Activated CD4-positive, alpha-beta T cell treated with anti-CD3 and anti-CD28 coated beads, Interleukin-2, Interleukin-6, amounts not matched to agents 100 ng/mL and 50 ng/mL, durations not matched to agents 16 hours and 8 hours (primary cell): Measurements from ENCODE around the gene ANO10.
"Not testable (repeated sequence)": the region's sequence is repeated elsewhere in the genome, so short reads cannot be mapped to it uniquely, and the experiment has no call there.

Experiments used
- DNase-seq: peaks from one replicate; pipeline ENCODE4 v3.0.0-alpha.2; 2020

The ANO10 gene

DNA sequence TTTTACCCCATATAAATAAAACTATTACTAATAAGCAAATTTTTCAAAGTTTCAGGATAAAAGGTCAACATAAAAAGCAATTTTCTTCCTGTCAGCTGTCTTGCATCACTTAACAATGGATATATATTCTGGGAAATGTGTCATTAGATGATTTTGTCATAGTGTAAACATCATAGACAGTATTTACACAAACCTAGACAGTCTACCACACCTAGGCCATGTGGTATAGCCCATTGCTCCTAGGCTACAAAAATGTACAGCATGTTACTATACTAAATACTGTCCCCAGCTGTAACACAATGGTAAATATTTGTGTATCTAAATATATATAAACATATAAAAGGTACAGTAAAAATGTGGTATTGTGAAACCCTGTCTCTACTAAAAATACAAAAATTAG, 156.7 kb downstream of the ANO10 start:
- DNase-seq = no peak

DNA sequence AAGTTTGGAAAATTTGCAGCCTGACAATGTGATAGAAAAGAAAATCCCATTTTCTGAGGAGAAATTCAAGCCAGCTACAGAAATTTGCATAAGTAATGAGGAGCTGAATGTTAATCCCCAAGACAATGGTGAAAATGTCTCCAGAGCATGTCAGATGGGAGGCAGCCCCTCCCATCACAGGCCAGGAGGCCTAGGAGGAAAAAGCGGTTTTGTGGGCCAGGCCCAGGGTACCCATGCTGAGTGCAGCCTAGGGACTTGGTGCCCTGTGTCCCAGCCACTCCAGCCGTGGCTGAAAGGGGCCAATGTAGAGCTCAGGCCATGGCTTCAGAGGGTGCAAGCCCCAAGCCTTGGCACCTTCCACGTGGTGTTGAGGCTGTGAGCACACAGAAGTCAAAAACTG, 159.2 kb downstream of the ANO10 start:
- not testable (repeated sequence) for DNase-seq

DNA sequence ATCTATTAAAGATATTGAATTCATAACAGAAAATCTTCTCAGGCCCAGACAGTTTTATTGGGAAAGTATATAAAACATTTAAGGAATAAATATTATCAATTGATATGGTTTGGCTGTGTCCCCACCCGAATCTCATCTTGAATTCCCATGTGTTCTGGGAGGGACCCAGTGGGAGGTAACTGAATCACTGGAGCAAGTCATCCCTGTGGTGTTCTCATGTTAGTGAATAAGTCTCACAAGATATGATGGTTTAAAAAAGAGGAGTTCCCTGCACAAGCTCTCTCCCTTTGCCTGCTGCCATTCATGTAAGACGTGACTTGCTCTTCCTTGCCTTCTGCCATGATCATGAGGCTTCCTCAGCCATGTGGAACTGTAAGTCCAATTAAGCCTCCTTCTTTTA, 160.5 kb downstream of the ANO10 start:
- no peak for DNase-seq

DNA sequence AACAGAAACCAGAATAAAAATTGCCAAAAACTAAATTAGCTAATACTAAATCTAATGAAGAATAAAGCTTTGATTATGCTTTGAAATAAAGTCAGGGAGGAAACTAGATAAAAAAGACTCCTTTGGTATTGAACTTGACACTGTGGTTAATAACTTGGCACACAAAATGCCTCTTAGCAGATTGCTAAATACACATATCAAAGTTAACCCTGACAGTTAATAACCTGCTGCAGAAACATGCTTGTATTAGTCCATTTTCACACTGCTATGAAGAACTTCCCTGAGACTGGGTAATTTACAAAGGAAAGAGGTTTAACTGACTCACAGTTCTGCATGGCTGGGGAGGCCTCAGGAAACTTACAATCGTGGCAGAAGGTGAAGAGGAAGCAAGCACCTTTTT, 164.8 kb downstream of the ANO10 start:
- not testable (repeated sequence) for DNase-seq

DNA sequence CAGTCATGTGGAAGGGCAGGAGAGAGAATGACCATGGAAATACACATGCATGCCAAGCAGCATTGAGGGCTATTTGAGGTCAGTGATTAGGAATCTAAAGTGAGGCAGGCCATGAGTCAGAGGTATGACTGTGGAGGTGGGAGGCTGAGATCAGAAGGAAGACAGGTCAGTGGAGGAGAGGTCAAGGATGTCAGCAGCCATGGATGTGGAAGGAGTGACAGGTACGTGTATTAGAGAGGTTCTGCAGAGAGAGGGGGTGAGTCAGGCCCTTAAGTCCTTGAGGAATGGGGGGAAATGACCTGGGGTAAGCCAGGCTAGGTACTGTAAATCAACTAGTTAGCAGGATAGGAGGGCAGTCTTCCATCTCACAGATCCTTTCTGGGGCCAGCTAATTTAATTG, 166.6 kb downstream of the ANO10 start:
- DNase-seq = no peak

DNA sequence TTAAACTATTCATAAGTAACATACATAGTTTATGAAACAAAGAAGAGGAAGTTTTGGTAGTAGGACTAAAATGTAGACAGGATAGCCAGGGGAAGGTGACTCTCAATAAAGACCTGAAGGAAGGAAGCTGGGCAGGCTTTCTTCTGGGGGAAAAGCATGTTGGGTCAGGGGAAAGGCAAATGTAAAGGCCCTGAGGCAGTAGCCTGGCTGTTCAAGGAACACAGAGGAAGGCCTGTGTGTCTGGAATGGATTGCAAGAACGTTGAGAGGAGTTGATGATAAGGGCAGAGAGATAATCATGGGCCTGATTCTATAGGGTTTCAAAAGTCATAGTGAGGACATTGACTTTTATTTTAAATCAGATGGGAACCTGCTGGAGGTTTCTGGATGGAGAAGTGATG, 167.8 kb downstream of the ANO10 start:
- DNase-seq = no peak

DNA sequence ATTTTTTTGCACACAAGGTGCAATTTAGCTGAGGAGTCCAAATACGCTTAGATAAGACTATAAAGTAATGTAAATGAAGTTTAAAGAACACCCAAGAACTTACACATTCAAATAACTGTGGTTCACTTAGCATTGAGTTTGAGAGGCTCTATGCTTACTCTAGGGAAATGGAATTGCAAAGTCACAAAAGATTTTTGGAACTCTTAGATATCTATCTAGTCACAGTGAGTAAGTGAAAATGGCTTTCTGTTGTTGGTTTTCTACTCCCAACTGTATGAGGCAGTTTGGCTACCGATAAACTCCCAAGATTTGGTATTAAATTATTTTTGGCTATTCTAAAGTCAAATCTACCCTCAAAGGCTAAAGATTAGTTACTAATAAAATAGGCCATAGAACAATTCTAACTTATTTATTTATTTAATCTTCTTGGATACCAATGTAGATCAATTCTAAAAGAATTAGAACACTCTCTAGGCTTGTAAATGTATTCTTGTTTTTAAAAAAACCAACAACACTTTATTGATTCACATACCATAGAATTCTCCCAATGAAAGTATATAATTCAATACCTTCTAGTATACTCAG, 170.0 kb downstream of the ANO10 start:
- no peak for DNase-seq

DNA sequence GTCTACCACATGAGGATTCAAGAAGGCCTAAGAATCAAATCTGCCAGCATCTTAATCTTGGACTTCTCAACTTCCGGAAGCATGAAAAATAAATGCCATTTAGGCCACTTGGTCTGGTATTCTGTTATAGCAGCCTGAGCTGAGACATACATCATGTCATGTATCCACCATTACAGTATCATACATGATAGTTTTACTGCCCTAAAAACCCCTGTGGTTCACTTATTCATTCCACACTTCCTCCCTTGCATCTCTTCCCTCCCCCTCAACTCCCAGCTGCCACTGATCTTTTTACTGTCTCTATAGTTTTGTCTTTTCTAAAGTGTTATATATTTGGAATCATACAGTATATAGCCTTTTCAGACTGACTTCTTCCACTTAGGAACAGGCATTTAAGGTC, 173.7 kb downstream of the ANO10 start:
- peak; percentile 26 for DNase-seq

DNA sequence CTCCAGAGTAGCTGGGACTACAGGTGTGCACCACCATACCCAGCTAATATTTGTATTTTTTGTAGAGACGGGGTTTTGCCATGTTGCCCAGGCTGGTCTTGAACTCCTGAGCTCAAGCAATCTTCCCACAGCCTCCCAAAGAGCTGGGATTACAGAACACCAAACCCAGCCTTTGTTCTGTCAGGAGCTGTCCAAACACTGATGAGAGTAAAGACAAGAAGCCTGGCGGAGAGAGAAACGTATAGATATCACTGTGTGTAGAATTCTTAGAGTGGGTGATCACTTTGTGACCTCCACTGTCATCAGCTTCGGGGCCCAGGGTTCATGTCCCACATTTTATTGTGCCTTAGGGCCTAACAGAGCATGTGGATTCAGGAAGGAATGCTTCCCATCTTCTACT, 176.0 kb downstream of the ANO10 start:
- no peak for DNase-seq

DNA sequence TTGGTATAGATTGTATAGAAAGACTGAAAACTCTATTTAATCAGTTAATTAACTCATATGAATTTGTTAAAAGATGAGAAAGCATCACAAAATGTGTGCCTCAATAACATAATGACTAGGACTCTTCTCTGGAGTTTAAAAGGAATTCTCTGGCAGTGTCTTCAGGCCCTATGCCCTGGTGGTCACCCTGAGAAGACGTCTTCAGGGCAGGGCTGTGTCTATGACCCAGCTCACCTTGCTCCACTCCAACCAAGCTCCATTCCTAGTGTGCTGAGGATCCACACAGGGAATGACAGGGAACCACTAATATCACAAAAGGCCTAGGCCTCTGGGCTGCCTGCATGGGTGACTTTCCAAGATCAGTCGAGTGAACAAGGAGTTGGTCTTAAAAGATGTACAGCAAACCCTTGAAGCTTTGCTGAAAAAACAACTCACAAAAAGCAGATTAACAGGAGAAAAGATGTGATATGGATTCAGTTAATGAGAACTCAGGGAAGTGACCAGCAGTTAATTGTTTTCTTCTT, 178.9 kb downstream of the ANO10 start:
- DNase-seq = no peak

DNA sequence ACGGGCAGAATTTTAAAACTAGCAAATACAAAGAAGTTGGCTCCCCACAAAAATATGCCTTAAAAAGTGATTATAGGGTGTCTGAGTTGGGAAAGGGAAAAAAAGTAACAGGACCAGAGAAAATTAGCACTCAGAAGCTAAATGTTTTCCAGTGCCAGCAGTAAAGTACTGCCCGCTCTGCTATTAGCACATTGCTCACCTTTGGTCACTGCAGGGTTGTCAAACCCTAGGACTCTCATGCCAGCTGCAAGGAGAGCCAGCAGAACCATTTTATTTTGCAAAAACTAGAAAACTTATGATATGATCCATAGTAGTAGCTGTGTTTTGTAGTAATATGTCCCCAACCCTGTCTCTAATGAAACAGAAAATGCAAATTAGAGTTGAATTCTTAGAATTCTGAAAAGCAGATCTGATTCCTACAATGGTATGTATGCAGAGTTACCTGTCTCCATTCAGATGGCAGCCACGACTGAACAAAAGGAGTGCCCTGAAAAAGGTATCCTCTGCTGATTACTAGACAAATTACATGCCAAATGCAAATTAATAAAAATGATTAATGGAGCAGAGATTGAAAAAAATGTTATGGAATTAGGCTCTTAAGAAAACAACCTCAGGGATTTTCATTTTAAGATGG, 185.2 kb downstream of the ANO10 start:
- no peak for DNase-seq

DNA sequence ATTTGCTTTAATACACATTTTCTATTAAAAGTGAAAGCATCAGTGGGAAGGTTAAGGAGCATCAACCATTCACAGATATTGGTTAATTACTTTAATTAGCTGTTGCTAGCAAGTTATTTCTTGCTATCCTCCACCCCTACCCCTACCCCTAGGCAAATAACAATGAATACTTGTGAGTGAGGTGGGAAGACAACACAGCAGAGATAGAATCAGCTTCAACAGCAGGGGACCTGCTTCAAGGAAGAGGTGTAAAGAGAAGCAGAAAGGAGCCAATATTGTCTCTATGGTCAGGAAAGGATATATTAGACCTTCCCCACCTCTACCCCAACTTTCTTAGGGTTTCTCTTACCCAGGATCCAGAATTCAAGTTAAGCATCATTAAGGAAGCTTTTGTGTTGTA, 186.1 kb downstream of the ANO10 start:
- no peak for DNase-seq

DNA sequence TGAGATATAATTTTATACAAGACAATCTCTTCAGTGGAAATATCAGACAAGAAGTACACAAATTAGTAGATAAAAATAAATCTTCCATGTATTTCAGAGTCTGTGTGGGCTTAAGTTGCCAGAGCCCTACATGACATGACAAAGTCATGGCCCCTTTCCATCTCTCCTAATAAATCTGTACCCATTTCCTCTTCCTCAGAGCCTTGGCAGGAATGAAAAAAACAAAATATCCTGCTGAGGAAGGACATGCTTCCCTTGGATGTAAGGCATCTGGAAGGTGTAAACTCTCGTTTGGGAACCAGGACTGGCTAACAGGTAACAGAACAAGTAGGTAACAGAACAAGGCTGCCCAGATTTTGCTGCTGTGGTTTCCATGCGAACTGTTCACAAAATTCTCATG, 187.4 kb downstream of the ANO10 start:
- DNase-seq = no peak

DNA sequence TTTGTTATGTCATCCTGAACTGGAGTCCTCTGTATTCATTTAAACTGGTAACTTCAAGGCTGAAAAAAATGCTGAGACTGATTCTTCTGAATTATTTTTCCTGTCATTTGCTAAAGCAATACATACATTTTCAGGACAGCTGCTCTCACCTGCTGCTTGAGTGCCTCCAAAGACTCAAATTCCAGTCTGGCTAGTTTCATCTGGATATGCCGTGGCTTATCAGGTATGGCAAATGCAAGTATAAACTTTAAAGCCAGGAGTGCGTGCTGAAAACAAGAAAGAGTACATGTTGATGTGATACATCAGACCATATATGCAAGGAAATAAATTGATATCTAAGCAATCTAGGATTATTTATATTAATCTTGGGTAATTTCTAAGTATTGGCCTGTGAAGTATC, 189.3 kb downstream of the ANO10 start:
- no peak for DNase-seq

DNA sequence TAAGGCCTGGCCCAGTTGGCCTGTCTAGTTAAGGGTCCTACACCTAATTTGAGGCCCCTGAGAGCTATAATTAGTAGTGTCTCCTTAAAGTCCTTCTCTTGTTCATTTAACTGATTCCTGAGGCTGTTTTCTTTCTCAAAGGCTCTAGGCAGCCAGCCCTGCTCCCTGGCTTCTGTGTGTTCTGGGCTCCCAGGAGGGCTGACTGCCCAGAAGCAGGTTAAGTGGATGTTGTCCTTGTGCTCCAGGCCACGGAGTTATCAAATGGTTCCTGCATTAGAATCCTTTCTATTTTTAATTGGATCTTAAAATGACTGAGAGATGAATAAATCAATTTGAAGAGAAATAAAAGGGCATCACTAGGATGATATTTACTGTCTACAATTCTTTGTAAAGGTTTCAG, 195.4 kb downstream of the ANO10 start:
- no peak for DNase-seq

DNA sequence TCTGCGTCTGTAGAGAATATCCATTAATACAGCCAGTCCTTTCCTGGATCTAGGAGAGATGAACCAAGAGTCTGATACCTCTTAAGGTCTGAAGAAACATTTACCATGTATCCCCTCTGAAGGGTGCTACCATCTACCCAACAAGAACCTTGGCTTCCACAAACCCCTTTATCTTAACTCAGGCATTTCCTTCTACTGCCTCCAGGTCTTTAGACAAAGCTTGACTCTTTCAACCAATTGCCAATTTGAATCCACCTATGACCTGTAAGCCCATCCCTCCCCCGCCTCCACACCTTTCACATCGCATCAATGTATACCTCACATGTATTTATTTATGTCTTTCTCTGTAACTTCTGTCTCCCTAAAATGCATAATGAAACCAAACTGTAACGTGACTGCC, 196.0 kb downstream of the ANO10 start:
- no peak for DNase-seq

DNA sequence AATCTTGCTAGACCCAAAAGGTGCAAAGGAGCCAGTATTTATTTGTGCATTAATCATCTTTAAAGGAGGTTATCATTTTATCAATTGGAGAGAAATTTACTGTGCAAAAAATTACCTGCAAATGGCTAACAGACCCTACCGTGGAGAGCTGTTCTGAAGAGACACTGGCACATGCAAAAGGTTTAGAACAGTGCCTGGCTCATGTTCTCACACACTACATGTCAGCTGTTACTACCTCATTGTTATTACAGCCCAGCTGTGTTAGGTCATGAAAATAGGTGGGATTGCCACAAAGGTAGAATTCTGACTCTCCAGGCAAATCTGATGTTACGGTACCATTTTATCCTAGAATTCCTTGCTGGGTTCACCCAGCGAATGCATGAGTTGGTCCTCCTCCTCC, 198.2 kb downstream of the ANO10 start:
- no peak for DNase-seq

DNA sequence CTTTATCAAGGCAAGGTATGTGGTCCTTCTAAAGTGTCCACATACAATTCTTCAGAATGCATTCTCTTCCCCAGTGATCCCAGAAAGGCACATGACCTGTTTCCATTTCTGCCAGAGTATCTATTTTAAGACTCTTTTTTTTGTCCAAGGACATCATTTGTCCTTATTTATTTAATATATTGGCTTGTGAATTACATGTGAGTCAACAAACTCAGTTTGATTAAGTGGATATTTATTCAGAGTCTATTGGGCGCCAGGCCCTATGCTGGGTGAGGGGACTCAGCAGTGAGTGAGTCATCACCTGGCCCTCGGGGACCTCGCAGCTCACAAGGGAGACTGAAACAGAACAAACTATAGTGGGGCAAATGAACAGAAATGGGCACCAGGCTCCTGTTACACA, 198.7 kb downstream of the ANO10 start:
- no peak for DNase-seq

DNA sequence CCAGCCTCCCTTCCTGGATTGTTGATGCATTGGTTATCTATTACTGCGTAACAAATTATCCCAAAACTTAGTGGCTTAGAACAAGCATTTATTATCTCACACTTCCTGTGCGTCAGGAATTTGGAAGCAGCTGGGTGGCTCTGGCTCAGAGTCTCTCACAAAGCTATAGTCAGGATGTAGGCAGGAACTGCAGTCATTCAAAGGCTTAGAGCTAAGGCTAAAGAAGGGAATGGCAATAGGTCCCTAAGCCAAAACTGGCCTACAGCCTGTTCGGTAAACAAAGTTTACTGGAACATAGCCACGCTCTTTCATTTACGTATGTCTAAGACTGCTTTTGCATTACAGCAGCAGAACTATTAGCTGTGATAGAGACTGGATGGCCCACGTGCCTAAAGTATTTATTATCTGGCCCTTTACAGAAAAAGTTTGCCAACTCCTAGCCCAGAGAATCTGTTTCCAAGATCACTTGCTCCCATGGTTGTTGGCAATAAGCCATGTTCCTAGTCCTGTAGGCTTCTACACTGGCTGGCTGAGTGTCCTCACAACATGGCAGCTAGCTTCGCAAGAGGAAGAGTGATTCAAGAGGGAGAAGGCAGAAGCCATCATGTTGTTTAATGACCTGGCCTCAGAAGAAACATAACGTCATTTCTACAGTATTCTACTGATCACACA, 203.1 kb downstream of the ANO10 start:
- DNase-seq = no peak

DNA sequence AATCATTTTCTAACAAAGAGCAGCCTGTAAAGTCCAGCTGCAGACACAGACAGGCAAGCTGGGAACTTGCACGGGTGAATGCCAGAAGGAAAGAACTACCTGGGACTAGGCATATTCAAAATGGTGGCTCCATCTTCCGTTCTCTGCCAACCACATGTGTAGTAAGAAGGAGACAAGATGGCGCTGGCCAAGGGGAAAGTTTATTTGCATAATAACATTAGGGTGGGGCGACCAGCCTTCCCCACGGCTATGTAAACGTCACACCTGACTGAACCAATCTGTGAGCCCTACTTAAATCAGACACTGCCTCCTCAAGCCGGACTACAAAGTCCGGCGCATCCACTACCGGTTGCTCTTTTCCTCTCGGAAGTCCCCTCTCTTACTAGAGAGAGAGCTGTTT, 204.7 kb downstream of the ANO10 start:
- DNase-seq = no peak

DNA sequence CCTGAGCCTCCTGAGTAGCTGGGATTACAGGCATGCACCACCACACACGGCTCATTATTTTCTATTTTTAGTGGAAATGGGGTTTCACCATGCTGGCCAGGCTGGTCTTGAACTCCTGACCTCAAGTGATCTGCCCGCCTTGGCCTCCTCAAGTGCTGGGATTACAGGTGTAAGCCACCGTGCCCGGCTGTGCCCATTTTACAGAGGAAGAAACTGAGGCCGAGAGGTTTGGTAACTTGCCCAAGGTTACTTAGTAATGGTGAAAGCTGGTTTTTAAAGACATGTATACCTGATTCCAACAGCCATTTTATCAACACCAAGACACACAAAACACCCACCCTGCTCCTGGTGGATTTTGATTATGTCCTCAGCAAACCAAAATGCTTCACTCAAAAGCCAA, 206.7 kb downstream of the ANO10 start:
- no peak for DNase-seq

DNA sequence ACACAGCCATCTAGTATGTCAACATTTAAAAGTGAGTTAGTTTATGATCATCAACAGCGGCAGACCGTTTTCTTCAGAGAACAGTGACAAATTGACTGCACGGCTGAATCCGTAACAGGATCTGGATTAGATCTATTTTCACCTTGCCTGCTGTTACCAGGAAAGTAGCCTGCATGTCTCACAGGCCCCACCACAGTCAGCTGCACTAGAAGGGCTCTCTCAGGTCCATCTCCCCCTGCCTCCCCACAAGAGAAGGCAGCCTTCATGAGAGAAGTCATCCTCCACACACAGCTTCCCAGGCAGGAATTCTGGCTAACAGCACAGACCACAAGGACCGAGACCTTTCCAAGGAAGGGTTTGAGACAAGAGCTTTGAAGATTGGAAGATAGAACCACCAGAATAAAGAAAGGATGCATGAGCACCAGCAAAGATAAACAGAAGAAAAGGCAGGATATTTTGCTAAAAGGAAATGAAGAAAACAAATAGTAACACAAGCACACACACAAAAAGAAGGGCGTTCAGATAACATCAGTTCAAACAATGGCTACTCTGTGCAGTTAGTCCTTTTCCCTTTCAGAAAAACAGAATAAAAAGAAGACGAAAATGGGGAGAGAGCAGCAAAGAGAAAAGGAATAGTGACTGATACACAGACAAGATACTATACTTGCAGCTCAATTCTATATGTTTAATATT, 208.0 kb downstream of the ANO10 start:
- no peak for DNase-seq

DNA sequence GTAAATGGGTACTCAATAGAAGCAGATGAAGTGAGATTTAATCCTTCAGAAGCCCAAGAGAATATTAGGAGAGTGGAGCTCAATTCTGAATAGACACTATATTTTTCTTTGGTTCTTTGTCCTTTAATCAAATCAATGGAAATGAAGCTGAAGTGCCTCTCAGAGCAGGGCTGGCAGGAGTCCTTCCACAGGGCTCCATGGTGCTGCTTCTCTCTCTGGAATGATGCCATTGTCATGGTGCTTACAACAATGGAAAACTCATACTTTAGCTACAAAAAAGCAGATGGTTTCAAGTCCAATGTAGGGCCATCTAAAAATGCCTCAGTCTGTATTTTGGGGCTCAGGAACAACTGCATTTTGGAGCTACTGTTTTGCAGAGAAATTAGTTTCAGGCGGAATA, 210.4 kb downstream of the ANO10 start:
- DNase-seq = no peak

DNA sequence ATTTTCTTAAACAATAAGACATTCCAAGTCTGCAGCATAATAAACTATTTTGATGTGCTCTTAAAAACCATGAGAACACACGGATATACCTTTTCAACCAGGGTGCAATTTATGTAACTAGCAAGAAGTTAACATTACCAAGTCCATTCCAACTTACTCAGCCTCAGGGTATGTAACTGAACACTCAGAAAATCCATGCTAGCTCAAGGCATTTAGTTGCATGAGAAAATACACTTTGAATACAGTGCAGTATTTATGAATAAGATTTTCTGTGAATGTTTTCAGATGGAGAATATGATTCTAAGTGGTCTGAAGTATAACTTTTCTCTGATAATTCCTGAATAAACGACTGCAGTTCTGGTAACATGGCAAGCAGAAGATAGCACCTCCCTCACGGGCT, 211.2 kb downstream of the ANO10 start:
- DNase-seq = no peak
